Measurements from ENCODE around the gene CTCF. TPM values are rescaled to one million over a fixed set of nuclear protein-coding genes. Genes with fewer than 3 reads are reported as not detected.

Gene CTCF
- total and polyA plus RNA-seq, 4 experiments from 2014 or later, result 26.5 to 85.7 (median 71.2) TPM

DNA sequence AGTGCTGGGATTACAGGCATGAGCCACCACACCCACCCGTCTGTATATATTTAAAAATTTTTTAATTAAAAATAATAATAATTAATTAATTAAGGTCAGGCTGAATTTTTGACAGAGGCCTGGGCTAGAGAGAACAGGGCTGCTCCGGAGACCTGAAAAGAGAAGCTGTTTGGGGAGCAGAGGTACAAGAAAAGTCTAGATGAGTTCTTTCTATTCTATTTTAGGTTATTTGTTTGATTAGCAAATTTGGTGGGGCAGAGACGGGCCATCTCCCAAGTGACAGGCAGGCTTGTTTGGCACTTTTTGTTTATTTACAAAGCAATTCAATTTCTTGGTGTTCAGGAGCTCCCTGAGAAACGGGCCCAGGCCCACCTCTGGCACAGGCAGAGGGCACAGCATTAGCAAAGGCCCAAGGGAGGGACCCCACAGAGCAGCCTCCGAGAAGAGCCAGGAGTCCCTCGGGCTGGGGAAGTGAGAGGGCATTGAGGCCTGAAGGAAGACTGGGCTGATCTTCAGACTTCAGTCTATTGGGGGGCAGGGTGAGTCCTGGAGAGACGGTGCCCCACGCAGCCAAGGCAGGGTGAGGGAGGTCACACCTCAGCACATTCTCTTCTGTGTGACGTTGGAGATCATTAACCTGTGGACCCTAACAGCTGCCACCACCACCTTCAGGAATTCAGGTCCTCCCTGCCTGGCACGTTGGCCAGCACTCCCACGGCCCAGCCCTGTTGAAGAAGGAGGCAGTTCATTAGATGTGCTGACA is 44.5 kb upstream of the CTCF start:
- CTCF ChIA-PET (ENCODE audit: partially characterized antibody), result interaction anchor here (0.8 to 18.1 kb wide), 8 partner anchors 15 to 299 kb away, joined by 3 to 712 read pairs (median 4); partner anchors contain the start of genes AGRP, ATP6V0D1 and CARMIL2
- intact Hi-C loops (cut with micrococcal nuclease), result no loop called here
- peaks cover 13% of the 10 kb centered on the region for H3K4me1 ChIP-seq (ENCODE audit: insufficient read depth, low read length)
- H3K27ac Mint-ChIP-seq, result no peak overlapping the region
- POLR2A ChIA-PET (ENCODE audit: partially characterized antibody), result interaction anchor here (1.2 kb wide), 1 partner anchor 37 kb away, joined by 3 read pairs; the partner anchor contains the start of gene ATP6V0D1
- no peaks in the 10 kb centered on the region for H3K9me3 Mint-ChIP-seq
- no peaks in the 10 kb centered on the region for H3K36me3 Mint-ChIP-seq
- H3K4me1 Mint-ChIP-seq, result peaks cover 13 to 17% (median 14%) of the 10 kb centered on the region in 4 donors
- H3K27ac ChIP-seq (ENCODE audit: low read depth, low read length), result no peak overlapping the region
- no peak overlapping the region for H3K4me3 ChIP-seq (ENCODE audit: low read length in 2 of 2)
- H3K36me3 ChIP-seq (ENCODE audit: insufficient read depth, low read length), result no peaks in the 10 kb centered on the region
- no peaks in the 10 kb centered on the region for H3K27me3 ChIP-seq (ENCODE audit: insufficient read depth, low read length)
- H3K4me3 Mint-ChIP-seq, result no peak overlapping the region
- DNase-seq, result no peak
- no peaks in the 10 kb centered on the region for H3K9me3 ChIP-seq (ENCODE audit: control insufficient read depth in 1 of 2, low read length in 2 of 2)
- H3K27me3 Mint-ChIP-seq, result no peaks in the 10 kb centered on the region

DNA sequence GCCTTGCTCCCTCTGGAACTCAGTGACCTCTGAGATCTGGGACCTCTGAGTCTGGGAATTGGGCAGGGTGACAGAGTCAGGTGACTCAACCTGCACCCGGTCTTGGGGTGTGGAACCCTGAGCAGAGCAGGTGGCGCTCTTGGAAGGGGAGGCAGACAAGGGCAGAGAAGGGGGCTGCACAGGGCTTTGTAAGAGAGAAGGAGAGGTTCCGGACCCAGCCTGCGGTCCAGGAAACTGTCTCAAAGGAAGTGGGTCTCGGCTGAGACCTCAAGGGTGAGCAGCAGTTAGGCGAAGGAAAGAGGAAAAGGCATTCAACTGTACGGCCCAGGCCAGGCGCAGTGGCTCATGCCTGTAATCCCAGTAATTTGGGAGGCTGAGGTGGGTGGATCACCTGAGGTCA is 43.6 kb upstream of the CTCF start:
- Mint-ChIP-seq H3K9me3 (no peaks in the 10 kb centered on the region), H3K36me3 (no peaks in the 10 kb centered on the region), H3K27ac (peak overlapping the region in 1 of 7 donors; percentile 53), H3K4me3 (no peak overlapping the region), H3K4me1 (peaks cover 14 to 18% (median 14%) of the 10 kb centered on the region in 4 donors), H3K27me3 (no peaks in the 10 kb centered on the region)
- Histone ChIP-seq H3K4me1 (ENCODE audit: insufficient read depth, low read length) (peaks cover 13% of the 10 kb centered on the region), H3K27me3 (ENCODE audit: insufficient read depth, low read length) (no peaks in the 10 kb centered on the region), H3K9me3 (ENCODE audit: control insufficient read depth in 1 of 2, low read length in 2 of 2) (no peaks in the 10 kb centered on the region), H3K27ac (ENCODE audit: low read depth, low read length) (no peak overlapping the region), H3K36me3 (ENCODE audit: insufficient read depth, low read length) (no peaks in the 10 kb centered on the region), H3K4me3 (ENCODE audit: low read length in 2 of 2) (no peak overlapping the region)
- CTCF ChIA-PET (ENCODE audit: partially characterized antibody), result interaction anchor here (5.0 to 18.1 kb wide), 2 partner anchors 16 to 28 kb away, joined by 125 to 712 read pairs; partner anchors contain the start of genes AGRP and ATP6V0D1
- POLR2A ChIA-PET (ENCODE audit: partially characterized antibody), result no interaction called here
- intact Hi-C loops (cut with micrococcal nuclease), result no loop called here
- no peak for DNase-seq

DNA sequence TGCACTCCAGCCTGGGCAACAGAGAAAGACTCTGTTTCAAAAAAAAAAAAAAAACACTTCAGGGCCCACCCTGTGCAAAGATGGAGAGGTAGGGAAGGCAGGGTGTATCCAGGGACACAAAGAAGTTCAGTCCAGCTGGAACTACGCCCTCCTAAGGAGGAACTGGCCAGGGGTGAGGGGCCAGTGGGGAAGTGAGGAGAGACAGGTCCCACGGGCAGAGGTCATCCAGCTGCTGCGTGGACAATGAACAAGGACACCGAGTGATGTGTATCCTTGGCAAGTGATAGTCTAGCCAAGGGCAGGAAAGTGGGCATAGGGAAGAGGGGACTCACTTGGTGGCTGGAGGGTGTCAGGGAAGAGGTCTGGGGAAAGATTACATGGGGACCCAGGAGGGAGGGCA is 43.1 kb upstream of the CTCF start:
- H3K4me3 ChIP-seq (ENCODE audit: low read length in 2 of 2), result no peak overlapping the region
- CTCF ChIA-PET (ENCODE audit: partially characterized antibody), result interaction anchor here (0.7 to 18.1 kb wide), 5 partner anchors 16 to 521 kb away, joined by 4 to 712 read pairs (median 101); partner anchors contain the start of genes AGRP and ATP6V0D1
- H3K9me3 ChIP-seq (ENCODE audit: control insufficient read depth in 1 of 2, low read length in 2 of 2), result no peaks in the 10 kb centered on the region
- H3K4me1 ChIP-seq (ENCODE audit: insufficient read depth, low read length), result peaks cover 8% of the 10 kb centered on the region
- Mint-ChIP-seq H3K27me3 (no peaks in the 10 kb centered on the region), H3K36me3 (no peaks in the 10 kb centered on the region), H3K4me3 (no peak overlapping the region), H3K27ac (peak overlapping the region in 6 of 7 donors; percentile 25 to 90 (median 46)), H3K9me3 (no peaks in the 10 kb centered on the region), H3K4me1 (peaks cover 14 to 23% (median 15%) of the 10 kb centered on the region in 4 donors)
- intact Hi-C loops (cut with micrococcal nuclease), result no loop called here
- POLR2A ChIA-PET (ENCODE audit: partially characterized antibody), result no interaction called here
- no peaks in the 10 kb centered on the region for H3K36me3 ChIP-seq (ENCODE audit: insufficient read depth, low read length)
- DNase-seq, result no peak
- no peaks in the 10 kb centered on the region for H3K27me3 ChIP-seq (ENCODE audit: insufficient read depth, low read length)
- H3K27ac ChIP-seq (ENCODE audit: low read depth, low read length), result no peak overlapping the region

DNA sequence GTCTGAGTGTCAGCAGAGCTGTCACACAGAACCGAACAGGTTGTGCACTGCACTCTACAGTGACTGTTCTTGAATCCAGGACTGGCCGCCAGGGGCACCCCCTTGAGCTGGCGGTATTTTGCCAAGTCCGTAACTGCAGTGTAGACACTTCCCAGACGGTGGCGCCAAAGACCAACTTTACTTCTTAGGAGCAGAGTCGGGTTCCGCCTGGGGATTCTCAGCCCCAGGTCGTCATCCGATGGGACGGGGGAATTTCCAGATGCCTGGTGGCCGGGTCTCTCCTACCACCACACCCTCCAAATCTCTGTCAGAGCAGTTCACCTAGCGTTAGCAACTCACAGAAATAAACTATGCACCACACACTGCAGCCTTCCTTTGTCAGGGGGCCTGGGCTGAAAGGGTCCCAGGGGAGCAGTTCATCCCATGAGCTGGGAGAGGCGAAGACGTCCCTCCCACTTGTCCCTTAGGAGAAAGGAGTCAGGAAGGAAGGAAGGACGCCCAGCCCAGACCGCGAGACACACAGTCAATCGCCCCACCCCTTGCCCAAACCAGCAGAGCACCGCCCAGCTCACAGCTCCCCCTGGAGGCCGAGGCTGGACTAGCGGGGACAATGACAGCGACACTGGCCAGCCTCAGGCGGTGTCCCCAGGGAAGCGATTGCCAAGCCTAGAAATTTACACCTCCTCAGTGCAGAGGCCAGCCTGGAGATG is 41.1 kb upstream of the CTCF start:
- intact Hi-C loops (cut with micrococcal nuclease), result loop anchor here (1.0 to 2.0 kb wide), 9 partner anchors 16 to 520 kb away; partner anchors contain the start of genes CARMIL2, CTCF, RANBP10 and TSNAXIP1
- POLR2A ChIA-PET (ENCODE audit: partially characterized antibody), result interaction anchor here (0.6 to 2.9 kb wide), 29 partner anchors 8 to 502 kb away, joined by 3 to 35 read pairs (median 5); partner anchors contain the start of genes ACD, ATP6V0D1, C16orf86 and CARMIL2
- peak overlapping the region; percentile 92 for H3K27ac ChIP-seq (ENCODE audit: low read depth, low read length)
- no peaks in the 10 kb centered on the region for H3K9me3 ChIP-seq (ENCODE audit: control insufficient read depth in 1 of 2, low read length in 2 of 2)
- Mint-ChIP-seq H3K4me3 (peak overlapping the region; percentile 89 to 95 (median 91)), H3K36me3 (no peaks in the 10 kb centered on the region), H3K27ac (peak overlapping the region; percentile 98 to 100 (median 99)), H3K4me1 (peaks cover 9 to 26% (median 12%) of the 10 kb centered on the region in 4 donors), H3K9me3 (no peaks in the 10 kb centered on the region), H3K27me3 (no peaks in the 10 kb centered on the region)
- H3K27me3 ChIP-seq (ENCODE audit: insufficient read depth, low read length), result no peaks in the 10 kb centered on the region
- peak overlapping the region; percentile 72 to 98 for H3K4me3 ChIP-seq (ENCODE audit: low read length in 2 of 2)
- H3K4me1 ChIP-seq (ENCODE audit: insufficient read depth, low read length), result peaks cover 5% of the 10 kb centered on the region
- no peaks in the 10 kb centered on the region for H3K36me3 ChIP-seq (ENCODE audit: insufficient read depth, low read length)
- peak; percentile 93 to 98 (median 94) for DNase-seq
- CTCF ChIA-PET (ENCODE audit: partially characterized antibody), result interaction anchor here (0.6 to 18.1 kb wide), 75 partner anchors 8 to 1000 kb away, joined by 3 to 712 read pairs (median 5); partner anchors contain the start of genes ACD, AGRP, ATP6V0D1 and C16orf86

DNA sequence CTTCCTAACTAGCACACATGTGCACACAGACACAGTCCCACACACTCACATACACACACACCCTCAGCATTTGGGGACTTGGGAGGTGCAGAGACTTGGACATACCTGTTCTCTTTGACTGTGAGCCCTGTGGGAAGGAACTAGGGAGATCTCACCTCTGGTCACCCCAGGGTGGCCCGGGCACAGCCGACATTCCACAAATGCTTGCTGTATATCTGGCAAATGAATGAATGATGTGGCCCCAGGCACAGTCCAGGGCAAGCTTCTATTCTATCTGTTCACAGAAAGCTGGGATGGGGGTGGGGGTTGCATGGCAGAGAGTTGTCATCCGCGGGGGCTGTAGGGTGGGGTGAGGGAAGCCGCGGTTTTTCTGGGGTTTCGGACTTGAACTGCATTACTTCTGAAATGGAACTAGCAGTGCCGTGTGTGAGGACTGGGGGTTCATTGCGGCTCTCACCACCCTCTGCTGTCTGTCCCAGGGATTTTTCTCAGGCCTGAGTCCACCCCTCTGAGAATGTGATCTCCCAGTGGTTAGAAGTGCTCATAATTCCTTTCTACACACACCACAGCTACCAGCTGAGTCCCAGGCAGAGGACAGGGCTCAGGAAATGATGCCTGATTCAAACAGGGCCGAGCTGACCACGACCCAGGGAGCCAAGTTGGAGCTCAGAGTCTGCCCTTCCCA is 37.0 kb upstream of the CTCF start:
- ChIA-PET CTCF (ENCODE audit: partially characterized antibody) (interaction anchor here (1.0 to 18.1 kb wide), 6 partner anchors 22 to 290 kb away, joined by 3 to 712 read pairs (median 5); partner anchors contain the start of genes AGRP, ATP6V0D1, C16orf86 and CARMIL2), POLR2A (ENCODE audit: partially characterized antibody) (interaction anchor here (1.0 kb wide), 1 partner anchor 11 kb away, joined by 5 read pairs; no protein-coding TSS in a partner anchor)
- Histone ChIP-seq H3K36me3 (ENCODE audit: insufficient read depth, low read length) (no peaks in the 10 kb centered on the region), H3K9me3 (ENCODE audit: control insufficient read depth in 1 of 2, low read length in 2 of 2) (no peaks in the 10 kb centered on the region), H3K27ac (ENCODE audit: low read depth, low read length) (no peak overlapping the region), H3K4me3 (ENCODE audit: low read length in 2 of 2) (no peak overlapping the region), H3K27me3 (ENCODE audit: insufficient read depth, low read length) (no peaks in the 10 kb centered on the region), H3K4me1 (ENCODE audit: insufficient read depth, low read length) (peaks cover 23% of the 10 kb centered on the region)
- DNase-seq, result no peak
- Mint-ChIP-seq H3K4me3 (peak overlapping the region in 2 of 8 donors; percentile 3 to 4), H3K9me3 (no peaks in the 10 kb centered on the region), H3K27me3 (peaks cover 3 to 4% of the 10 kb centered on the region in 2 donors), H3K27ac (peak overlapping the region in 2 of 7 donors; percentile 22 to 51), H3K36me3 (no peaks in the 10 kb centered on the region), H3K4me1 (peaks cover 12 to 34% (median 19%) of the 10 kb centered on the region in 4 donors)
- intact Hi-C loops (cut with micrococcal nuclease), result no loop called here

DNA sequence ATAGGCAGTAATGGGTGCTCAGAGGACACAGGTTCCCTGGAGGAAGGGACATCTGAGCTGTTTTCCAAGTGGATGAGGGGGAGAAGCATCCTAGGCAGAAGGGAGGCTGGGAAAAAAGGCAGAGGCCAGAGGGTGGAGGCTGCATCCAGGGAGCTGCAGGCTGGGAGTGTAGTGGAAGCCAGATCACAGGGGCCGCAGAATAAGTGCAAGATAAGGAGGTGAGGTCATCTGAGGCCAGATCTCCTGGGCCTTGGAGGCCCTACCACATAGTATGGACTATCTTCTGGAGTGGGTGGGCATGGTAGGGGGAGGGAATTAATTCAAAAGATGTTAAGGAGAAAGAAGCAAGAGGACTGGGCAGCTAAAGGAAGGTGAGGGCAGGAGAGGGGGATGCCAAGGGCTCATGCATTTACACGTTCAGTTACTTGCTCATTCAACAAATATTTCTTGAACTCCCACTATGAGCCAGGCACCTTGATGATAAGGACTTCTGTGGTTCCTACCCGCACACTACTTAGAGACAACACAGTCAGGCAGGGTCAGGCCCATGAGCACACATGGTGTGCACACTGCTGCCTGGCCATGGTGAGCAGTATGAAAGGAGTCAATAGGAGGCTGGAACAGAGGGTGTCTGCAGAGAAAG is 36.1 kb upstream of the CTCF start:
- ChIA-PET POLR2A (ENCODE audit: partially characterized antibody) (interaction anchor here (0.9 to 1.0 kb wide), 3 partner anchors 10 to 11 kb away, joined by 3 to 5 read pairs (median 5); no protein-coding TSS in a partner anchor), CTCF (ENCODE audit: partially characterized antibody) (interaction anchor here (1.0 to 18.1 kb wide), 5 partner anchors 21 to 289 kb away, joined by 3 to 712 read pairs (median 4); partner anchors contain the start of genes AGRP, ATP6V0D1 and CARMIL2)
- peak overlapping the region in 3 of 8 donors; percentile 6 to 26 (median 7) for H3K4me3 Mint-ChIP-seq
- peak overlapping the region in 5 of 7 donors; percentile 46 to 80 (median 58) for H3K27ac Mint-ChIP-seq
- peaks cover 32% of the 10 kb centered on the region for H3K4me1 ChIP-seq (ENCODE audit: insufficient read depth, low read length)
- H3K36me3 ChIP-seq (ENCODE audit: insufficient read depth, low read length), result no peaks in the 10 kb centered on the region
- intact Hi-C loops (cut with micrococcal nuclease), result no loop called here
- H3K9me3 Mint-ChIP-seq, result no peaks in the 10 kb centered on the region
- no peak overlapping the region for H3K27ac ChIP-seq (ENCODE audit: low read depth, low read length)
- H3K4me1 Mint-ChIP-seq, result peaks cover 10 to 37% (median 22%) of the 10 kb centered on the region in 4 donors
- peaks cover 4 to 11% of the 10 kb centered on the region in 2 donors for H3K27me3 Mint-ChIP-seq
- no peak overlapping the region for H3K4me3 ChIP-seq (ENCODE audit: low read length in 2 of 2)
- no peaks in the 10 kb centered on the region for H3K9me3 ChIP-seq (ENCODE audit: control insufficient read depth in 1 of 2, low read length in 2 of 2)
- H3K36me3 Mint-ChIP-seq, result no peaks in the 10 kb centered on the region
- DNase-seq, result no peak
- H3K27me3 ChIP-seq (ENCODE audit: insufficient read depth, low read length), result peaks cover 6% of the 10 kb centered on the region
